22Rv1 (cell line): ENCODE measurements around the gene OPTC.

Source experiments
- CTCF ChIP-seq: fragments of 450-650 bp; IDR thresholded peaks from 2 replicates; pipeline ENCODE4 v1.5.1; 2017; ENCODE audit warnings: mild to moderate bottlenecking
- ZFX ChIP-seq: fragments of 450-650 bp; IDR thresholded peaks from 2 replicates; pipeline ENCODE4 v1.6.1; 2017; ENCODE audit warnings: antibody characterized with exemption, borderline replicate concordance

GRCh38 chr1:203536575-203536974 lies 42.6 kb downstream of the OPTC start:
- TF ChIP-seq CTCF: no peak
- no peak for TF ChIP-seq ZFX
